ENCODE measurements around the gene GNG4. TPM values are rescaled to one million over a fixed set of nuclear protein-coding genes. Genes with fewer than 3 reads are reported as not detected.

GNG4 gene
- total and polyA plus RNA-seq, 9 of the 15 experiments (the other 6 are each of a cell fraction or from before 2014, with no cell fraction given), result 0.06 to 0.58 (median 0.08) TPM; not detected in 4

DNA sequence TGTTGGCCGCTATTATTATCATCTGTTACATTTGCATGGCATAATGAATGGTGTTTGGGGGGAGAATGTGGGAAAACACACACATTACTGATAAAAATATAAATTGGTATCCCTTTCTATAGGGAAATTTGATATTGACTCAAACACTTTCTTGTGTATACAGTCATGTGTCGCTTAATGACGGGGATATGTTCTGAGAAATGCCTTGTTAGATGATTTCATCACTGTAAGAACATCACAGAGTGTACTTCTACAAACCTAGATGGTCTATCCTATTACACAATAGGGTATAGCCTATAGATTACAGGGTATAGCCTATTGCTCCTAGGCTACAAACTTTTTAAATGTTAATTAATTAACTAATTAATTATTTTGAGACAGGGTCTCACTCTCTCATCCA, 78.1 kb downstream of the GNG4 start:
- no TSS peak for BruUV-seq (replicated peaks)
- no peak overlapping the region for H3K4me3 ChIP-seq
- FAIRE-seq (no peak), ATAC-seq (no peak), DNase-seq (ENCODE audit: extremely low read depth in 1 of 4, low spot score in 3 of 4) (no peak)
- H3K4me2 ChIP-seq (ENCODE audit: insufficient read depth, low read length), result no peak overlapping the region
- no peaks in the 10 kb centered on the region for H3K79me2 ChIP-seq (ENCODE audit: control insufficient read depth, insufficient read depth, low read length)
- no peak overlapping the region for H3K27ac ChIP-seq (ENCODE audit: extremely low read depth, low read depth, low read length)
- H3K36me3 ChIP-seq (ENCODE audit: control insufficient read depth, insufficient read depth, low read length), result no peaks in the 10 kb centered on the region
- no peaks in the 10 kb centered on the region for H3K4me1 ChIP-seq (replicated peaks in 1 of 2; ENCODE audit: control insufficient read depth in 2 of 2, insufficient read depth in 2 of 2, low read length in 2 of 2)
- intact Hi-C loops (cut with micrococcal nuclease) (no loop called here), in situ Hi-C loops (cut with MboI) (no loop called here)
- ChIA-PET POLR2A (no interaction called here), CTCF (ENCODE audit: low intra/inter-chr PET ratio) (no interaction called here)
- 5% methylated on average over 3 of the region's 3 CpGs for WGBS (ENCODE audit: insufficient coverage, low coverage, missing lambda C conversion rate)
- no peaks in the 10 kb centered on the region for H3K9me3 ChIP-seq (replicated peaks; ENCODE audit: control insufficient read depth, insufficient read depth, low read depth, low read length)
- H3K27me3 ChIP-seq (ENCODE audit: control insufficient read depth in 2 of 2, insufficient read depth in 2 of 2, low read length in 2 of 2), result peaks cover 28 to 43% of the 10 kb centered on the region in 2 experiments
- no peak overlapping the region for H3K9ac ChIP-seq (ENCODE audit: insufficient read depth in 1 of 2, low read depth in 2 of 2, low read length in 2 of 2)
- no peaks in the 10 kb centered on the region for H3K9me1 ChIP-seq (ENCODE audit: control insufficient read depth, insufficient read depth, low read length)
- no peak overlapping the region for H2AFZ ChIP-seq (ENCODE audit: low read depth, low read length)
- TF ChIP-seq NR3C1 (CRISPR knock-in tag; IDR thresholded peaks at IDR 0.05) (no peak), CEBPB (tag; IDR thresholded peaks at IDR 0.05) (peak; percentile 43), HIVEP1 (CRISPR knock-in tag; IDR thresholded peaks at IDR 0.05) (no peak), CEBPG (CRISPR knock-in tag; IDR thresholded peaks at IDR 0.05) (no peak), CEBPG (tag; conservative IDR thresholded peaks at IDR 0.05 in 1 of 2, IDR thresholded peaks at IDR 0.05 in 1 of 2) (peak; percentile 30 to 54; a peak in 1 of 4 replicates)
- H4K20me1 ChIP-seq (replicated peaks; ENCODE audit: control insufficient read depth, insufficient read depth, low read length), result no peaks in the 10 kb centered on the region

- CTCF ChIA-PET (ENCODE audit: low intra/inter-chr PET ratio), result no interaction called here
- Histone ChIP-seq H3K4me1 (replicated peaks in 1 of 2; ENCODE audit: control insufficient read depth in 2 of 2, insufficient read depth in 2 of 2, low read length in 2 of 2) (no peaks in the 10 kb centered on the region), H3K27ac (ENCODE audit: extremely low read depth, low read depth, low read length) (no peak overlapping the region), H3K79me2 (ENCODE audit: control insufficient read depth, insufficient read depth, low read length) (no peaks in the 10 kb centered on the region), H3K36me3 (ENCODE audit: control insufficient read depth, insufficient read depth, low read length) (no peaks in the 10 kb centered on the region), H3K9ac (ENCODE audit: insufficient read depth in 1 of 2, low read depth in 2 of 2, low read length in 2 of 2) (no peak overlapping the region), H4K20me1 (replicated peaks; ENCODE audit: control insufficient read depth, insufficient read depth, low read length) (no peaks in the 10 kb centered on the region), H3K9me3 (replicated peaks; ENCODE audit: control insufficient read depth, insufficient read depth, low read depth, low read length) (no peaks in the 10 kb centered on the region), H3K4me3 (no peak overlapping the region), H3K27me3 (ENCODE audit: control insufficient read depth in 2 of 2, insufficient read depth in 2 of 2, low read length in 2 of 2) (peaks cover 32 to 45% of the 10 kb centered on the region in 2 experiments), H3K4me2 (ENCODE audit: insufficient read depth, low read length) (no peak overlapping the region), H3K9me1 (ENCODE audit: control insufficient read depth, insufficient read depth, low read length) (peaks cover 5% of the 10 kb centered on the region), H2AFZ (ENCODE audit: low read depth, low read length) (no peak overlapping the region)
- POLR2A ChIA-PET, result no interaction called here
- no TSS peak for BruUV-seq (replicated peaks)
- in situ Hi-C loops (cut with MboI), result no loop called here
- under 1% methylated on average over 7 of the region's 7 CpGs for WGBS (ENCODE audit: insufficient coverage, low coverage, missing lambda C conversion rate)
- FAIRE-seq (no peak), DNase-seq (ENCODE audit: extremely low read depth in 1 of 4, low spot score in 3 of 4) (no peak), ATAC-seq (no peak)
- intact Hi-C loops (cut with micrococcal nuclease), result no loop called here
- TF ChIP-seq HBP1 (CRISPR knock-in tag; IDR thresholded peaks at IDR 0.05), result no peak
Measured at GRCh38 chr1:235567812-235568503, 81.6 kb downstream of the GNG4 start.

All from K562 (cell line).